Stimulated activated CD4-positive, alpha-beta T cell treated with anti-CD3 and anti-CD28 coated beads, Interleukin-1b, Interleukin-23, amount 100 ng/mL, for 1 hour (primary cell): Measurements from ENCODE around the gene NES.

Experiments used
- DNase-seq, 2 donors: peaks; one replicate each; pipeline ENCODE4 v3.0.0-alpha.2; 2020; ENCODE audit warnings: low read depth in 2 of 2

The NES gene

GRCh38 chr1:156680056-156680455 lies 2.8 kb upstream of the NES start:
- no peak for DNase-seq

DNA sequence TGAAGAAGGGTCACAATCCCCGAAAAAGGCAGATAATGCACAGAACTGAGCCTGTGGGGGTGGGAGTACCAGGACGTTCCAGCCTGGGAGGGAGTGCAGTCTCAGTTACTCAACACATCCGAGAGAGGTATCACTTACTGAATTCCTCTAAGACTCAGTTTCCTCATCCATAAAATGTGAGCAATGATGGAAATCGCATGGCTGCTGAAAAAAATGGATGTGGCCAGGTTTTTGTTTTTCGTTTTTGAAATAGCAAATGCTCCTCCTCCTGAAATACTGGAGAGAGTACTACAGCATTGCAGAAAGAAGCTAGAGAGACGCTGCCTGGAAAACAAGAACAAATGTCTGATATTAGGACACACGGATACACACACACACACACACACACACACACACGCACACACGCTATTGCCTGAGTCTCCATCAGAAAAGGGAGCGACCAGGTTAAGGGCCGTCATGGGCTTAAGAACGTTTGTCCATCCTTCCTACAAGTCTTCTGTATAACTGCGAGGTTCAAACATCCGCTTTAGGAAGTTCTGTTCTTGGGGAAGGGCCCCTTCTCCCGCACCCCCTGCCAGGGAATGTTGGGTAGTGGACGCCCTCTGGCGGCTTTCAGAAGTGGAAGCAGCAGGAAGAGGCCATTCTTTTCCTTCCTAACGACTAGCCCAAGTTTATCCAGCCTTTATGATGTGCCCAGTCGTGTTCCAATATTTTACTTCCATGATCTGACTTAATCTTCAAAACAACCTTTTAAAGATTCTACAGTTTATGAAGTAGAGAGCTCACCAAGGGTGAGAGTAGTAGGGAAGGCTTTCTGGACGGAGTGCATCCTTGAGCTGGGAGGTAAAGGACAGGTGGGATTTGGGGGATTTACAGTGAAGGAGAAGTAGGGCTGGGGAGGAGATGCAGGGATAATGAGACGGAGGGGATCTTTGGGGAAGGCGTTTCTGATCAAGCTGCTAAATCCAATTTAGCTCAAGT lies 699 bp upstream of the NES start:
- no peak for DNase-seq

DNA sequence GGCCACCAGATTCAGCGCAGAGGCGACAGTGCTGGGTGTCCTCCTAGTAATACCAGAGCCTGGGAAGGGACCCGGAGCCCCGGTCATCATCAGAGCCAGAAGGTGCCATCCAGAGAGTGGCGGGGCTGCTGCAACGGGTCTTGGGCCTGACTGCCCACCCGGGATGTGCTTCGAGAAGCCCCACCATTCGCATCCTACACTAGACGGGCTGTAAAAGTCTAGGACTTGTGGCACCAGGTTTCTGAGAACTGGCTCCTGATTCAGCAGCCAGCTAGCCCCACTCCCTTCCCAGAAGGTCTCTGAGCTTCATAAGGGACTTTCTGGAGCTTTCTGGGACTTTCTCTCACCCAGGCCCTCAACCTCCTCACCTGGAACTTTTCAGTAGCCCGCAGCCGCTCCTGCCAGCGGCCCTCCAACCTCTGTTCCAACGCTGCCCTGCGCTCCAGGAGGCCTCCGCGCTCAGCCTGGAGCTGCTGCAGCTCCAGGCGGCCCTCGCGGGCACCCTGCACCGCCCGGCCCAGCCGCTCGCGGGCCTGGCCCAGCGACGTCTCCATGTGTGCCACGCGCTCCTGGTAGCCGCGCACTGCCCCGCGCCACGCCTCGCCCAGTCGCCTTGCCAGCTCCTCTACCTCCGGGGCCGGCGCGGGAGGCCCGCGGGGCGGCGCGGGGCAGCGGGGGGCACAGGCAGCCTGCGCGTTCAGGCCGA lies 940 bp downstream of the NES start:
- DNase-seq = no peak

DNA sequence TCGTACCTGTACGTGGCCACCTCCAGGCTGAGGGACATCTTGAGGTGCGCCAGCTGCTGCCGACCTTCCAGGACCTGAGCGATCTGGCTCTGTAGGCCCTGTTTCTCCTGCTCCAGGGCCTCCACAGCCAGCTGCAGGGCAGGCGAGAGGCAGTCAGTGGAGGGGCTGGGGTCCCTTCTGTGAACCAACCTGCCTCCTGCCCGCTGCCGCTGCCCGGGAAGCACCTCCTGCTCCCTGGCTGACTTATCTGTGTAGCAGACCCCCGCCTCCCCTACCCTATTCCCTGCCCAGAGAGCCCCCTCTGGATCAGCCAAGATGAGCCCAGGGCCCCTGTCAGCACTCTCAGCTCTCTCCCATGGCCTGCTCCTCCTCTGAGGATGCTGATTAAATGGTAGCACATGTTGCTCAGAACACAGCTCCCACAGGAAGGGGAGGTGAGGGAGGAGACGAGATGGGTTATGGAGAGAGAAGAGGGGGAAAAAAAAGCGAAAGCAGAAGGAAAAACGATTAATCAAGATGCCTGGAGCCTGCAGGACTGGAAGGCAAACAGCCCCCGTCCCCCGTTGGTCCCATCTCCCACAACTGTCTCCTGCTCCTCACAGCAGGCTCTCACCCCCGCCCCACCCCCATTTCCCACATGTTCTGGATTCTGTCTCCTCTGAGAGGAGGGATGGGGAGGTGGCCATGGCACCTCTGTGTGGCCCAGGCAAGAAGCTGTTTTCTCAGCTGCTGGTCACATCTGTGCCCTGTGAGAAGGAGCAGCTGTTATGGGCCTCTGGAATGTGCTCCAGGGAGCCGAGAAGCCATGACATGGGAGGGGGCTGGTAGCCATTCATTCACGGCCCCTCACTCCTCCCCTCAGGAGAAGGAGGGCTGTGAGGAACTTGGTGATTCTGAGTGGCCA lies 1.7 kb downstream of the NES start:
- no peak for DNase-seq

- DNase-seq = no peak
Measured at GRCh38 chr1:156673387-156674121, 3.7 kb downstream of the NES start.

DNA sequence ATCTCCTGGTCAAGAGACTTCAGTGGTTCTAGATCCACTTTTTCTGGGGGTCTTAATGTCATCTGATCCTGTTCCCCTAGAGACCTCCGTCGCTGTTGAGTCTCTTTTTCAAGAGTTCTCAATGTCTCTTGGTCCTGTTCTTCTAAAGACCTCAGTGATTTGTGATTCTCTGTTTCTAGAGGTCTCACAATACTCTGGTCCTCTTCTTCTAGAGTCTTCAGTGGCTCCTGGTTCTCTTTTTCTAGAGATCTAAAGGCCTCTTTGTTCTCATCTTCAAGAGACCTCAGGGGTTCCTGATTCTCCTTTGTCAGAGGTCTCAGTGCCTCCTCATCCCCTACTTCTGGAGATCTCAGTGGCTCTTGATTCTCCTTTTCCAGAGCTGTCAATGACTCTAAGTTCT lies 5.4 kb downstream of the NES start:
- no peak for DNase-seq

DNA sequence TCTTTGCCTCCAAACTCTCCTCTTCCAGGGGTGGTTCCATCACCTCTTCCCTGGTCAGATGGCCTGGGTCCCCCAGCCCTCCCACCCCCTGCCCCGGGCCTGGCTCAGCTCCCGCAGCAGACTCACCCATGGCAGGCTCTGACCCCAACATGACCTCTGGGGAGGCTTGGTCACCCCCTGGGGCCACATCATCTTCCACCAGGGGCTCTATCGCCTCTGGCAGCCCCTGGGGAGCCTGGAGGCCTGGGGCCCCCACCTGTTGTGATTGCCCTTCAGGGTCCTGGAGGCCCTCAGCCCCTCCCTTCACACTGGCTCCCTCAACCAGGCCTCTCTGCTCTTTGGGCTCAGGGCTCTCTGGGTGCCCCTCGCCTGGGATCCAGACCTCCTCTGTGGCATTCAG lies 6.4 kb downstream of the NES start:
- no peak for DNase-seq

DNA sequence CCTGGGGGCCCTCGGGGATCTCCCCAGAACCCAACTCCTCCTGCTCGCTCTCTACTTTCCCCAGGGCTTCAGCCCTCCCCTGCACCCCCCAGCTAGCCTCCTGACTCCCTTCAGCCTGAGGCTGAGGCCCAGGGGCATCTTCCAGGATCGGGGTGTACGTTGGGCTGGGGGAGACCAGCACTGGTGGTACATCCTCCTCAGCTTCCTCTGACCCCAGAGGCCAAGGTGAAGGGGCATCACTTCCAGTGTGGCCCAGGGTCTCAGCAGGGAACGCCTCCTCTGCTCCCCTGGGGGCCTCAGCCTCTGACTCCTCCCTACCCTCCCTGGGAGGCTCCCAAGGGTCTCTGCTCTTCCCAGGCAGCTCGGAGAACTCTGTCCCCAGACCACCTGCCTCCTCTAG lies 6.8 kb downstream of the NES start:
- DNase-seq = no peak

GRCh38 chr1:156669794-156670193 lies 7.4 kb downstream of the NES start:
- DNase-seq = no peak

DNA sequence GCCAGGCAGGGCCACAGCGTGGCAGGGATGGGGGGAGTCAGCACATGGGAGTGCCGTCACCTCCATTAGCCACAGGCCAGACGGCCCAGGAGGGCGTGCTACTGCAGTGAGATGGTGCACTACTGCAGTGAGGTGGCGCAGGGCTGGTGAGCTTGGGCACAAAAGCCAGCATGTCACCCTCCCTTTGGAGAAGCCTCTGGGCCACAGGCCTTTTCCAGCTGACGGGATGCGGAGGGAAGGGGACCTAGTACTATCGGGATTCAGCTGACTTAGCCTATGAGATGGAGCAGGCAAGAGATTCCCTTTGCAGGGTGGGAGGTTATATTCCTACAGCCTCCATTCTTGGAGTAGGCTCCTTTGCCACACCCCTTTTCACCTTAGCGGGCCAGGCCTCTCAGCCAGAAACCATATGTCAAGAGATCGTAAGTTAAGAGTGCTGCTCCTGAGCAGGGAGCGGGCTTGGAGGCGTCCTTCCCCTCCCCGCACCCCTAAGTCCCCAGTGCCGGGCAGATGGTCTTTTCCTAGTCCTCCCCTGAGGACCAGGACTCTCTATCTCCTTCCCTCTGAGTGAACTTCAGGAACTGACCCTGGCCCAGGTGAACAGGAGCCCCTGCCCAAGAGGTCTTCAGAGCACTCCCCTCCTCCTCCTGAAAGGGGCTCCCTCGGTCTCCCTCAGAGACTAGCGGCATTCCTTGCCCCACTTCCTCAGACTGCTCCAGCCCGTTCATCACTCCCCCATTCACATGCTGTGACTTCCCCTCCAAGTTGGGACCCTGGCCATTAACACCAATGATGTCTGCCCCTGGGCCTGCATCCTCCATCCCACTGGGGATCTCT lies 8.2 kb downstream of the NES start:
- no peak for DNase-seq

DNA sequence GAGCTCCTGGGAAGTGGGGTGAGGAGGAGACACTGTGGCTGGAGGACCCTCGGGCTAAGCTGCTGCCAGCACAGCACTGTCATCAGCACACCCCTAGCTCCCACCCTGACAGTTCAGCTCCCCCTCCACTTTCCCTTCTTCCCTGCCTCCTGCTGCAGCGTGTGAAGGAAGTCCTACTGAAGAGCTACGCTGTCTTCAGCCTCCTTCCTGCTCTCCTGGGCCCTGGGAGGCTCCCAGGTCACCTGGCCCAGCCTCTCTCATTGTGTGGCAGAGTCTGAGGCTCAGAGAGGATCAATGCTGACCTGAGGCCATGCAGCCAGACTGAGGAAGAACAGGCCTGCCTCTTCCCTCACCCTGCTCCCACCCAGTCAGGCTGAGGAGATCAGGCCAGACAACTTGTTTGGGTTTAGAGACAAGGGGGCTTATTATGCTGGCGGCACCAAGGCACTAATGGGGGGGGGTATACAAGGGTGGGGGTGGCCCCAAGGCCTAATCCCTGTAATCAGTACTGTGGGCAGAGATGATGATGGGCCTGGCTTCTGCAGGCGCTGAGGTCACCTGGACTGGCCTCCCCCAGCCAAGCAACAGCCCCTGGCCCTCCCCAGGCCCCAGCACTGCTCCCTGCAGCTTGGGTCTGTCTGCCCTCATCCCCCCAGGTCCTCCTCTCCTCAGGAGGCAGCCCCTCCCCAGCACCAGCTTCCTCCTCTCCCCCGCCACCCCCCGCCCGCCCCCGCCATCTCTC lies 9.1 kb downstream of the NES start:
- no peak for DNase-seq

DNA sequence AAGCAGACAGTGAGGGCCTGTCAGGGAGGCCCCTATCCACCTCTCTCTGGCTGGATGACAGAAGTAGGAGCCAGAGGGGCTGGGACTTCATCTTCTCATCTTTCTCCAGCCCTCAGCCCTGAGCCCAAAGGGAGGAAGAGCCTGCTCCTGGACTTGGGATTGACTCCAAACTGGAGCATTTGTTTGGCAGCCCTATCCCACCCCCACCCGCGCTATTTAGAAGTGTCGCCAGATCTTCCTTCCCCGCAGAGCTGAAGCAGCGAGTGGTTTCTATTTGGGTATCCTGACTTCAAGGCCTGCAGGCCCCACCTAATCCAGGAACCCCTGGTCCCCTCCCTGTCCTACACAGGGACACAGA lies 9.6 kb downstream of the NES start:
- no peak for DNase-seq

GRCh38 chr1:156666862-156667609 lies 10.2 kb downstream of the NES start:
- no peak for DNase-seq

DNA sequence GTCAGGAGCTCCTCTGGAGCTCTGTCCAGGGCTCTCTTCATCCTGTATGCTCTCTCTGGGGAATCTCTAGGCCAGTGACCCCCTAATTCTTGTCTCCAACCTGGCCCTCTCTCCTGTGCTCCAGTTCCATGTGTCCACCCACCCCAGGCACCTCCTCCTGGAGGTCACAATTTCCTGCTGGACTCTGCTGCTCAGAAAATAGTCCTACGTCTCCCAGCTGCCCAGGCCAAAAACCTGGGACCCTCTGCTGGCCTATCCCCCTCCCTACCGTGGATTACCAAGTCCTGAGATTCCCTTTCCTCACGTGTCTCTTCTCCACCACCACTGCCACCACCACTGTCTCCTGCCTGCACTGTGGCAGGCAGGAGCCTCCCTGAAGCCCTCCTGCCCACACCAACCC lies 11.7 kb downstream of the NES start:
- no peak for DNase-seq

DNA sequence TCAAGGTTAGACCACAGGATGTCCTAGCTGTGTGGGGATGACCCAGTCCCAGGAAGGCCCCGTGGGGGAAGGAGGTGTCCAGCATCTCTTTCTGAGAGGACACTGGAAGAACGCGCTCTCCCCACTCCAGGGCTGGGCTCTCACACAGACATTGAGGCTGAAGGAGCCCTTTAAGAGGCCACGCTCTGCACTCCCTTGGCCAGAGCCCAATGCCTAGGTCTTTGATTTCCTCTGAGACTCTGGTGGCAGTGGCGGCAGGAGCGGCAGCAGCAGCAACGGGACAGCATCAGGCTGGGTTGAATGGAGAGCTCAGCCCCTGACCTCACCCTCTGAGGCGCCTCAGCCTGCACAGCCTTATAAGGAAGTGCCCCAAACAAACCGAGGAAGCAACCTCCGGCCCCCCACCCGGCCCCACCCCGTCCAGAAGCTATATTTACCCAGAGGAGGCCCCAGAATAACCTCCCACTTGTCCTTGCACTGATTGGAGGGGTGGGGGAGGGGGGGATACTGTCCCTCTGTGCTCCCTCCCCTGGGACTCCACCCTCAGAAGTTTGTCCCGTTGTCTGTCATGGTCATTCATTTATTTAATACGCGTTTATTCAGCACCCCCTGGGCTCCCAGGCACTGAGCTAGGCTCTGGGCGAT lies 12.3 kb downstream of the NES start:
- DNase-seq = no peak

DNA sequence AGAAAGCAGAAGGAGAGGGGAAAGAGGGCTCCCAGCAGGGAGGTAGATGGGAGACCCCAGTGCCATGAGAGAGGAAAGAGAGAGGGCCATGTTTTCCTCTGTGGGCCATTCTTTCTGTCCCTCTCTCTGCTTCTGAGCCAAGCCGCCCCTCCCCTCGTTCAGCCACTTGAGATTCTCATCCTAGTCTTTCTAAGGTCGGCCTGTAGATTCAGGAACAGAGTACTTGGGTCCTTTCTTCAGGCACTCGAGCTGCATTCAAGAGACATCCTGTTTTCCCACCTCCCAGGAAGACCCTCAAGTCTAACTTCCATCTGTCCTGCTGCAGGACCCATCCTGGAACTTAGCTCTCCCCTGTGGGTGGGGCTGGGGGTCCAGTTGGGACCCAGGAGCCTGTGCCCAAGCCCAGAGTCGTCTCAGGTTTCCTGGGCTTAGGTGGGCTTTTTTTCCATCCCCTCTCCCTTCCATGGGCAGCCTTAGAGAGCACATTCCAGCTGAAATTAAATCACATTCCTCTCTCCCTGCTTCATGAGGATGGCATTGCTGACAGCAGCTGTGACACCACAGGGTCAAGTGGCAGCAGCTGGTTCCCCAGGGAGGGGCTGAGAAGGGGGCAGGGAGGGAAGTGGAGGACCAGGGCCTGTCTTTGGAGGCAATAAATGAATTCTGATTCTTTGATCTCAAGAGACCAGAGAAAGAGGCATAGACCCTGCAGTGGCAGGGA lies 13.0 kb downstream of the NES start:
- DNase-seq = no peak

DNA sequence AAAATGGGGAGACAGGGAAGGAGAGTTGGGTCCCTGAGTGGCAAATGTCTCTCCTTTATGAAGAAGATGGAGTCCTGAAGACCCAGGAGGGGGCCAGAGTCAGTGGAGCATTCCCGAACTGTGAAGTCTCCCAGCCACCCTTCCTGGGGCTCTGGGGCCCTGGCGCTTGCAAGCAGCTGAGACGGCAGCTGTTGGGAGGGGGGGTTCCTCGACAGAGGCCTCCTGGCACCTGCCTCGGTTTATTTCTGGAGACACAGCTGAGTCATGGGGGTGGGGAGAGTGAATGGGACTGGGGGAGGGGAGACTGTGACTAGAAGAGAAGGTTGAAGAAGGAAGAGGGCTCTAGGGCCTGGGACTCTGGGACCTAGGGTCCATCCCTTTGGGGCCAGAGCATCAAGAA lies 14.0 kb downstream of the NES start:
- no peak for DNase-seq

DNA sequence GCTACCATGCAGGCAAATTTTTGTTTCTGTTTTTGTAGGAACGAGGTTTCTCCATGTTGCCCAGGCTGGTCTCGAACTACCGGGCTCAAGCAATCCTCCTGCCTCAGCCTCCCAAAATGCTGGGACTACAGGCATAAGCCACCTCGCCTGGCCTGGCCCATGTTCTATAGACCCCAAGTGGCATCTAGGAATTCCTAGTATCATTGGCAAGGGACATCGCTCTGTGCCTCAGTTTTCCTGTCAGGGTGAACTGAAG lies 14.5 kb downstream of the NES start:
- no peak for DNase-seq
